Measurements from ENCODE around the gene TMEM11.

Gene TMEM11

GRCh38 chr17:21214015-21214776 is at the start of gene TMEM11:
Gene TMEM11, minus strand, starts transcription at chr17:21214161. Its CDS starts 9 bp downstream, at chr17:21214152.
- no peak for FAIRE-seq

GRCh38 chr17:21263376-21263775 is 49.4 kb upstream of the TMEM11 start:
- FAIRE-seq: no peak

GRCh38 chr17:21262259-21262993 is 48.5 kb upstream of the TMEM11 start:
- FAIRE-seq: no peak

- FAIRE-seq: no peak
Measured at GRCh38 chr17:21258593-21258992, 44.6 kb upstream of the TMEM11 start.

GRCh38 chr17:21253646-21254441 is 39.9 kb upstream of the TMEM11 start:
- FAIRE-seq: no peak

- FAIRE-seq: no peak
Measured at GRCh38 chr17:21252796-21253645, 39.1 kb upstream of the TMEM11 start, which contains the start of gene NATD1. Gene NATD1, minus strand, starts transcription at chr17:21253410. Its CDS starts 146 bp downstream, at chr17:21253264.

- no peak for FAIRE-seq
Measured at GRCh38 chr17:21252289-21252795, 38.4 kb upstream of the TMEM11 start.

GRCh38 chr17:21251337-21252010 is 37.5 kb upstream of the TMEM11 start:
- FAIRE-seq: no peak

GRCh38 chr17:21250854-21251253 is 36.9 kb upstream of the TMEM11 start:
- no peak for FAIRE-seq

- no peak for FAIRE-seq
Measured at GRCh38 chr17:21249920-21250703, 36.2 kb upstream of the TMEM11 start.

GRCh38 chr17:21249086-21249795 is 35.3 kb upstream of the TMEM11 start:
- FAIRE-seq: no peak

- FAIRE-seq: no peak
Measured at GRCh38 chr17:21248500-21248899, 34.5 kb upstream of the TMEM11 start.

GRCh38 chr17:21247552-21248258 is 33.7 kb upstream of the TMEM11 start:
- FAIRE-seq: no peak

GRCh38 chr17:21246698-21247097 is 32.7 kb upstream of the TMEM11 start:
- no peak for FAIRE-seq

- FAIRE-seq: no peak
Measured at GRCh38 chr17:21245639-21246084, 31.7 kb upstream of the TMEM11 start.

GRCh38 chr17:21243516-21244303 is 29.7 kb upstream of the TMEM11 start:
- no peak for FAIRE-seq

- no peak for FAIRE-seq
Measured at GRCh38 chr17:21242780-21243515, 29.0 kb upstream of the TMEM11 start.
